CD14-positive monocyte (primary cell): ENCODE data around the gene EEFSEC. TPM values are rescaled to one million over a fixed set of nuclear protein-coding genes. Genes with fewer than 3 reads are reported as not detected.

Source experiments
- DNase-seq, 3 donors: peaks; one replicate each; pipeline ENCODE4 v3.0.0-alpha.2; 2011 to 2022
- H2AFZ ChIP-seq: 2 replicates; pipeline ENCODE4 v1.6.0; 2012; ENCODE audit warnings: mild to moderate bottlenecking, low read depth, low read length, inconsistent platforms; ENCODE audit not compliant: insufficient read depth, poor library complexity, severe bottlenecking
- H3K27ac ChIP-seq, 2 donors: 1 replicate in 1 of 2; 2 replicates in 1 of 2; pipeline ENCODE4 v1.5.1; 2012 to 2013; ENCODE audit warnings: low read length in 2 of 2, control low read depth in 1 of 2, inconsistent platforms in 1 of 2, low read depth in 1 of 2, mild to moderate bottlenecking in 1 of 2
- H3K27me3 ChIP-seq, 2 donors: one replicate each; pipeline versions ENCODE4 v1.6.0 to v1.6.1; 2011 to 2013; ENCODE audit warnings: low read length in 2 of 2; ENCODE audit not compliant: control insufficient read depth in 2 of 2, insufficient read depth in 2 of 2
- H3K36me3 ChIP-seq, 2 donors: replicated peaks in 1 of 2; 1 replicate in 1 of 2; 2 replicates in 1 of 2; pipeline versions ENCODE4 v1.5.1 to v1.6.1; 2012 to 2013; ENCODE audit warnings: low read length in 2 of 2, control low read depth in 1 of 2, inconsistent platforms in 1 of 2, mild to moderate bottlenecking in 1 of 2; ENCODE audit not compliant: insufficient read depth in 2 of 2, control insufficient read depth in 1 of 2
- H3K4me1 ChIP-seq, 2 donors: 1 replicate in 1 of 2; 2 replicates in 1 of 2; pipeline versions ENCODE4 v1.5.1 to v1.6.1; 2012 to 2013; ENCODE audit warnings: low read length in 2 of 2, control low read depth in 1 of 2, inconsistent platforms in 1 of 2, mild to moderate bottlenecking in 1 of 2, moderate library complexity in 1 of 2; ENCODE audit not compliant: insufficient read depth in 2 of 2, control insufficient read depth in 1 of 2
- H3K4me2 ChIP-seq: replicated peaks from 2 replicates; pipeline ENCODE3; 2012; ENCODE audit warnings: low read length, moderate library complexity, mild to moderate bottlenecking; ENCODE audit not compliant: poor library complexity, severe bottlenecking; ENCODE audit errors: extremely low read depth
- H3K4me3 ChIP-seq, 3 experiments: fragments of 200-600 bp in 1 of 3; sonication (generic) in 1 of 3; replicated peaks in 1 of 3; 1 replicate in 2 of 3; 2 replicates in 1 of 3; pipeline ENCODE4 v1.5.1; 2011 to 2013; ENCODE audit warnings: low read length in 3 of 3, mild to moderate bottlenecking in 3 of 3, control low read depth in 2 of 3, low read depth in 2 of 3, inconsistent platforms in 1 of 3, moderate library complexity in 1 of 3
- H3K79me2 ChIP-seq: 2 replicates; pipeline ENCODE4 v1.6.0; 2012; ENCODE audit warnings: mild to moderate bottlenecking, control low read depth, inconsistent platforms, low read length, moderate library complexity; ENCODE audit not compliant: insufficient read depth
- H3K9ac ChIP-seq: 2 replicates; pipeline ENCODE4 v1.6.0; 2017; ENCODE audit warnings: low read length, mild to moderate bottlenecking; ENCODE audit not compliant: insufficient read depth, poor library complexity, severe bottlenecking
- H3K9me3 ChIP-seq, 2 donors: replicated peaks in 1 of 2; 1 replicate in 1 of 2; 2 replicates in 1 of 2; pipeline versions ENCODE4 v1.5.1 to v1.6.1; 2012 to 2013; ENCODE audit warnings: low read length in 2 of 2, control low read depth in 1 of 2; ENCODE audit not compliant: control insufficient read depth in 1 of 2, insufficient read depth in 1 of 2
- H4K20me1 ChIP-seq: 2 replicates; pipeline ENCODE4 v1.6.0; 2012; ENCODE audit warnings: mild to moderate bottlenecking, low read length, control low read depth, moderate library complexity; ENCODE audit not compliant: insufficient read depth
- H3K27ac Mint-ChIP-seq, 7 donors: one replicate each; pipeline ENCODE4 v1.8.0; 2020; ENCODE audit warnings: mild to moderate bottlenecking in 7 of 7, mixed read lengths in 7 of 7, moderate library complexity in 6 of 7, inconsistent platforms in 2 of 7
- H3K27me3 Mint-ChIP-seq, 3 donors: one replicate each; pipeline ENCODE4 v1.8.0; 2021 to 2022; ENCODE audit warnings: low read depth in 3 of 3, mild to moderate bottlenecking in 3 of 3, mixed read lengths in 3 of 3, moderate library complexity in 3 of 3, inconsistent platforms in 1 of 3
- H3K36me3 Mint-ChIP-seq, 2 donors: one replicate each; pipeline ENCODE4 v1.8.0; 2020; ENCODE audit warnings: mixed read lengths in 2 of 2, inconsistent platforms in 1 of 2, mild to moderate bottlenecking in 1 of 2
- H3K4me1 Mint-ChIP-seq: one replicate; pipeline ENCODE4 v1.8.0; 2020; ENCODE audit warnings: mild to moderate bottlenecking, mixed read lengths
- H3K4me3 Mint-ChIP-seq, 2 donors: one replicate each; pipeline ENCODE4 v1.8.0; 2020; ENCODE audit warnings: mild to moderate bottlenecking in 2 of 2, mixed read lengths in 2 of 2, moderate library complexity in 1 of 2
- H3K9me3 Mint-ChIP-seq, 7 donors: one replicate each; pipeline ENCODE4 v1.8.0; 2020 to 2022; ENCODE audit warnings: mixed read lengths in 7 of 7, mild to moderate bottlenecking in 6 of 7, moderate library complexity in 6 of 7, inconsistent platforms in 2 of 7
- WGBS: methylation state at CpG from one replicate; pipeline ENCODE4 v1.1.5; 2013; ENCODE audit warnings: missing lambda C conversion rate; ENCODE audit not compliant: insufficient coverage; 5-methylcytosine and 5-hydroxymethylcytosine counted together
- intact Hi-C, 2 donors: fragments of 100-400 bp; cut with micrococcal nuclease; formaldehyde crosslinking; loops; one replicate each; pipeline versions ENCODE4 v1.15.0 to v1.15.1; 2023
- polyA plus RNA-seq, 3 donors: library from polyadenylated mRNA; depleted of rRNA in 1 of 3; unstranded in 2 of 3; stranded (reverse) in 1 of 3; fragments of 300-500 nt in 2 of 3; fragments of >200 nt in 1 of 3; fragmentation: Illumina TruSeq in 2 of 3; gene quantifications; 1 replicate in 2 of 3; 2 replicates in 1 of 3; pipeline ENCODE4 v1.2.3, GENCODE V29; 2012 to 2021
- TF ChIP-seq, protein P1 (sequence below): fragments of 200-600 bp; IDR thresholded peaks from one replicate; pipeline ENCODE4 v1.8.0; 2022; ENCODE audit warnings: antibody characterized with exemption, mild to moderate bottlenecking

EEFSEC gene
- polyA plus RNA-seq, 3 donors: 13.3 to 14.9 (median 14.9) TPM

DNA sequence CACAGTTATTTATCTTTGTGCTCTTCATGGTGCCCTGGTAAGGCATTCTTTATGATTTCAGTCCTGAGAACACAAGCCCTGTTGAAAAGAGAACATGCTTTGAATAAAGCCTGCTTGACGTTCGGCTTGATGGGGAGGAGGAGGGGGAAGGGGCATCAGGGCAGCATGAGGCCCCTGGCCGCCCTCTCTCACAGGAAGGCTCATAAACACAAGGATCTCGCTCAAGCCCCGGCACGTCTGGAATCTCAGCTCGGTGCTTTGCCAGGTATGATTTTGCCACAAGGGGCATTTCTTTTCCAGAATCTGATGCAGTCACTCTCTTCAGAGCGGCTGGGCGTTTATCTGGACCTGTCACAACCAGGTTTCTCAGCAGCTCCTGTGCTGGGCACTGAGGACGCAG, 184.0 kb downstream of the EEFSEC start:
- peaks cover 15 to 52% of the 10 kb centered on the region in 2 donors for H3K36me3 ChIP-seq
- TF ChIP-seq, protein P1, sequence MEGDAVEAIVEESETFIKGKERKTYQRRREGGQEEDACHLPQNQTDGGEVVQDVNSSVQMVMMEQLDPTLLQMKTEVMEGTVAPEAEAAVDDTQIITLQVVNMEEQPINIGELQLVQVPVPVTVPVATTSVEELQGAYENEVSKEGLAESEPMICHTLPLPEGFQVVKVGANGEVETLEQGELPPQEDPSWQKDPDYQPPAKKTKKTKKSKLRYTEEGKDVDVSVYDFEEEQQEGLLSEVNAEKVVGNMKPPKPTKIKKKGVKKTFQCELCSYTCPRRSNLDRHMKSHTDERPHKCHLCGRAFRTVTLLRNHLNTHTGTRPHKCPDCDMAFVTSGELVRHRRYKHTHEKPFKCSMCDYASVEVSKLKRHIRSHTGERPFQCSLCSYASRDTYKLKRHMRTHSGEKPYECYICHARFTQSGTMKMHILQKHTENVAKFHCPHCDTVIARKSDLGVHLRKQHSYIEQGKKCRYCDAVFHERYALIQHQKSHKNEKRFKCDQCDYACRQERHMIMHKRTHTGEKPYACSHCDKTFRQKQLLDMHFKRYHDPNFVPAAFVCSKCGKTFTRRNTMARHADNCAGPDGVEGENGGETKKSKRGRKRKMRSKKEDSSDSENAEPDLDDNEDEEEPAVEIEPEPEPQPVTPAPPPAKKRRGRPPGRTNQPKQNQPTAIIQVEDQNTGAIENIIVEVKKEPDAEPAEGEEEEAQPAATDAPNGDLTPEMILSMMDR: no peak
- no peak for DNase-seq
- intact Hi-C loops: no loop called here
- no peak overlapping the region for H3K9ac ChIP-seq
- no peak overlapping the region for H3K27ac ChIP-seq
- H3K9me3 ChIP-seq: no peaks in the 10 kb centered on the region
- no peaks in the 10 kb centered on the region for H3K4me1 ChIP-seq
- Mint-ChIP-seq H3K36me3 (peaks cover 52 to 54% of the 10 kb centered on the region in 2 donors), H3K27ac (no peak overlapping the region), H3K4me3 (no peak overlapping the region), H3K9me3 (no peaks in the 10 kb centered on the region), H3K27me3 (peaks cover 0 to 3% (median 0%) of the 10 kb centered on the region in 3 donors), H3K4me1 (no peaks in the 10 kb centered on the region)
- H3K4me3 ChIP-seq: no peak overlapping the region
- H3K4me2 ChIP-seq: no peak overlapping the region
- H2AFZ ChIP-seq: no peak overlapping the region
- no peaks in the 10 kb centered on the region for H3K27me3 ChIP-seq
- H4K20me1 ChIP-seq: no peaks in the 10 kb centered on the region
- no peaks in the 10 kb centered on the region for H3K79me2 ChIP-seq
- 100% methylated on average over 5 of the region's 10 CpGs for WGBS

DNA sequence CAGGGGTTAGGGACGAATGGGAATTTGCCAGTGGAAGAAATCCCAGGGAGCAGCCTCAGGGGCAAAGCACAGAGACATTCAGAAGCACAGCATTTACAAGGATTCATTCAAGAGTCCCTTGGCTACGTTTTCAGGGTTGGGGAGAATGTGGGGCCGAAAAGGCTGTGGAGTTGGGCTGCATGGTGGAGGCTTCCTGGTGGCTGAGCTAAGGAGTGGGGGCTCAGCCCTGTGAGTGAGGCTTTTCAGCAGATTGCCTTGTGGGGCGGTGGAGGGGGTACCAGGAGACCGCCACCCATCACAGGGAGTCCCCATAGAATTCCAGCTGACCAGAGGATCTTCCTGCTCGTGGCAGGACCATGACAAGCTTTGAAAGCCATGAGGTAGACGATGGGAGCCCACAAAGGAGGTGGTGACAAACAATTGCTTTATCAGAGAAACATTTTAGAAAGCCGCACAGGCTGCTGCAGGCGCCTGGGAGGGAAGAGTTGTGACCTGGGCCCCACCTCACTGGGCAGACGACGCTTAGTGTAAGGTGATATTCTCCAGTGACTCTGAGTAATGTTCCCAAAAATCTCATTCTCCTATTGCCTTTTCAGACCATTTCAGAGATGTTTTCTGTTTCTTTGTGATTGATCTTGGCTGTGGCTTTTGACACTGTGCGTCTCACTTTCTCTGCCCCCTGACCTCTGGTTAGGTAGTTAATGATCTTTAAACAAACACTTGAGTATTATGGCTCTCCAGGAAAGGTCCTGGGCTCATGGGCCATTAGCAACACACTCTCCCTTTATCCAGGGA, 185.5 kb downstream of the EEFSEC start:
- TF ChIP-seq, protein P1: no peak

More for the DNA sequence above, 185.5 kb downstream of the EEFSEC start:
- Mint-ChIP-seq H3K27ac (peak overlapping the region in 1 of 7 donors; percentile 26), H3K4me3 (no peak overlapping the region), H3K27me3 (peaks cover 0 to 2% (median 0%) of the 10 kb centered on the region in 3 donors), H3K9me3 (no peaks in the 10 kb centered on the region), H3K36me3 (peaks cover 50 to 54% of the 10 kb centered on the region in 2 donors), H3K4me1 (no peaks in the 10 kb centered on the region)
- WGBS: 100% methylated on average over 6 of the region's 12 CpGs
- intact Hi-C loops: no loop called here
- Histone ChIP-seq H3K9me3 (no peaks in the 10 kb centered on the region), H3K27ac (no peak overlapping the region), H3K4me1 (no peaks in the 10 kb centered on the region), H3K9ac (no peak overlapping the region), H3K27me3 (no peaks in the 10 kb centered on the region), H2AFZ (no peak overlapping the region), H3K4me3 (no peak overlapping the region), H3K4me2 (no peak overlapping the region), H3K36me3 (peaks cover 19 to 58% of the 10 kb centered on the region in 2 donors), H3K79me2 (no peaks in the 10 kb centered on the region), H4K20me1 (no peaks in the 10 kb centered on the region)
- DNase-seq: no peak
